ENCODE data around the gene MBD3L2.
"Not testable (repeated sequence)": the region's sequence is repeated elsewhere in the genome, so short reads cannot be mapped to it uniquely, and the experiment has no call there.

The MBD3L2 gene

GRCh38 chr19:7010722-7011593 is 38.2 kb upstream of the MBD3L2 start:
- H3K4me3 ChIP-seq (ENCODE audit: low read depth, low read length), result no peak overlapping the region
- no peak for DNase-seq (ENCODE audit: low read depth)
- no peak for TF ChIP-seq CTCF (IDR thresholded peaks at IDR 0.05; ENCODE audit: control insufficient read depth, extremely low read depth, insufficient read depth)

- TF ChIP-seq CTCF (IDR thresholded peaks at IDR 0.05; ENCODE audit: control insufficient read depth, extremely low read depth, insufficient read depth), result no peak
- H3K4me3 ChIP-seq (ENCODE audit: low read depth, low read length), result no peak overlapping the region
- no peak for DNase-seq (ENCODE audit: low read depth)
These were observed 35.4 kb upstream of the MBD3L2 start for GRCh38 chr19:7013678-7014077.

GRCh38 chr19:7018828-7019227 is 30.3 kb upstream of the MBD3L2 start:
- H3K4me3 ChIP-seq (ENCODE audit: low read depth, low read length), result no peak overlapping the region
- no peak for TF ChIP-seq CTCF (IDR thresholded peaks at IDR 0.05; ENCODE audit: control insufficient read depth, extremely low read depth, insufficient read depth)
- DNase-seq (ENCODE audit: low read depth), result no peak

GRCh38 chr19:7021331-7021730 is 27.8 kb upstream of the MBD3L2 start, which contains the start of gene MBD3L2B:
TSS of gene MBD3L2B (minus strand) at chr19:7021431. CDS start at chr19:7021397, 34 bp downstream.
- not testable (repeated sequence) for H3K4me3 ChIP-seq (ENCODE audit: low read depth, low read length); DNase-seq (ENCODE audit: low read depth)

GRCh38 chr19:7028790-7029189 is 20.3 kb upstream of the MBD3L2 start:
- not testable (repeated sequence) for DNase-seq (ENCODE audit: low read depth)

GRCh38 chr19:7030278-7030677 is 18.8 kb upstream of the MBD3L2 start, which contains the start of gene MBD3L5:
TSS of gene MBD3L5 (plus strand) at chr19:7030578. CDS start at chr19:7030612, 34 bp downstream.
- H3K4me3 ChIP-seq (ENCODE audit: low read depth, low read length); DNase-seq (ENCODE audit: low read depth): not testable (repeated sequence)

More at GRCh38 chr19:7028790-7029189, 20.3 kb upstream of the MBD3L2 start:
- H3K4me3 ChIP-seq (ENCODE audit: low read depth, low read length), result not testable (repeated sequence)

- H3K4me3 ChIP-seq (ENCODE audit: low read depth, low read length); DNase-seq (ENCODE audit: low read depth): not testable (repeated sequence)
These were observed 9.0 kb upstream of the MBD3L2 start, which contains the start of gene MBD3L4 for GRCh38 chr19:7040079-7040478. TSS of gene MBD3L4 (minus strand) at chr19:7040179. CDS start at chr19:7040144, 35 bp downstream.

GRCh38 chr19:7041563-7041962 is 7.6 kb upstream of the MBD3L2 start:
- not testable (repeated sequence) for DNase-seq (ENCODE audit: low read depth); H3K4me3 ChIP-seq (ENCODE audit: low read depth, low read length)

GRCh38 chr19:7051421-7051820 is 2.3 kb downstream of the MBD3L2 start:
- not testable (repeated sequence) for H3K4me3 ChIP-seq (ENCODE audit: low read depth, low read length); DNase-seq (ENCODE audit: low read depth)

- not testable (repeated sequence) for DNase-seq (ENCODE audit: low read depth); H3K4me3 ChIP-seq (ENCODE audit: low read depth, low read length)
These were observed 3.8 kb downstream of the MBD3L2 start for GRCh38 chr19:7052896-7053295.

- H3K4me3 ChIP-seq (ENCODE audit: low read depth, low read length); DNase-seq (ENCODE audit: low read depth): not testable (repeated sequence)
These were observed 5.7 kb downstream of the MBD3L2 start for GRCh38 chr19:7054635-7055368.

GRCh38 chr19:7055679-7056078 is 6.6 kb downstream of the MBD3L2 start:
- not testable (repeated sequence) for DNase-seq (ENCODE audit: low read depth); H3K4me3 ChIP-seq (ENCODE audit: low read depth, low read length)

GRCh38 chr19:7056371-7056770 is 7.2 kb downstream of the MBD3L2 start:
- not testable (repeated sequence) for DNase-seq (ENCODE audit: low read depth); H3K4me3 ChIP-seq (ENCODE audit: low read depth, low read length)

GRCh38 chr19:7058576-7058975 is 9.5 kb downstream of the MBD3L2 start, which contains the start of gene MBD3L3:
TSS of gene MBD3L3 (minus strand) at chr19:7058676. CDS start at chr19:7058605, 71 bp downstream.
- not testable (repeated sequence) for DNase-seq (ENCODE audit: low read depth); H3K4me3 ChIP-seq (ENCODE audit: low read depth, low read length)

- not testable (repeated sequence) for DNase-seq (ENCODE audit: low read depth); H3K4me3 ChIP-seq (ENCODE audit: low read depth, low read length)
These were observed 10.9 kb downstream of the MBD3L2 start for GRCh38 chr19:7059977-7060376.

Measured in LNCaP clone FGC (cell line).